Fibroblast of skin of abdomen (primary cell): Measurements from ENCODE around the gene NKIRAS1.
"Not testable (repeated sequence)": the region's sequence is repeated elsewhere in the genome, so short reads cannot be mapped to it uniquely, and the experiment has no call there.

Experiments
- DNase-seq: peaks from one replicate; pipeline ENCODE4 v3.0.0-alpha.2; 2013

The NKIRAS1 gene

GRCh38 chr3:23895181-23895580 is 21.6 kb downstream of the NKIRAS1 start:
- DNase-seq = no peak

- no peak for DNase-seq
Observed at GRCh38 chr3:23894254-23895061, 22.3 kb downstream of the NKIRAS1 start.

- no peak for DNase-seq
Observed at GRCh38 chr3:23889950-23890349, 26.8 kb downstream of the NKIRAS1 start.

GRCh38 chr3:23889386-23889785 is 27.4 kb downstream of the NKIRAS1 start:
- DNase-seq = no peak

- peak; percentile 31 for DNase-seq
Observed at GRCh38 chr3:23888617-23889228, 28.1 kb downstream of the NKIRAS1 start.

GRCh38 chr3:23886311-23886710 is 30.5 kb downstream of the NKIRAS1 start:
- DNase-seq = no peak

- no peak for DNase-seq
Observed at GRCh38 chr3:23885210-23885609, 31.6 kb downstream of the NKIRAS1 start.

- DNase-seq = no peak
Observed at GRCh38 chr3:23884481-23884880, 32.3 kb downstream of the NKIRAS1 start.

- DNase-seq = no peak
Observed at GRCh38 chr3:23882487-23882918, 34.3 kb downstream of the NKIRAS1 start.

- DNase-seq = not testable (repeated sequence)
Observed at GRCh38 chr3:23881993-23882392, 34.8 kb downstream of the NKIRAS1 start.

GRCh38 chr3:23880703-23881339 is 36.0 kb downstream of the NKIRAS1 start:
- DNase-seq = no peak

- no peak for DNase-seq
Observed at GRCh38 chr3:23879485-23879884, 37.3 kb downstream of the NKIRAS1 start.

GRCh38 chr3:23877329-23877980 is 39.3 kb downstream of the NKIRAS1 start:
- peak; percentile 89 for DNase-seq

- peak; percentile 14 for DNase-seq
Observed at GRCh38 chr3:23876923-23877322, 39.9 kb downstream of the NKIRAS1 start.

- peak; percentile 77 for DNase-seq
Observed at GRCh38 chr3:23875113-23875725, 41.6 kb downstream of the NKIRAS1 start.

GRCh38 chr3:23874359-23875112 is 42.3 kb downstream of the NKIRAS1 start:
- peak; percentile 90 for DNase-seq

- peak; percentile 34 for DNase-seq
Observed at GRCh38 chr3:23873941-23874340, 42.8 kb downstream of the NKIRAS1 start.

- DNase-seq = no peak
Observed at GRCh38 chr3:23872330-23872729, 44.5 kb downstream of the NKIRAS1 start.

GRCh38 chr3:23871361-23871760 is 45.4 kb downstream of the NKIRAS1 start:
- DNase-seq = not testable (repeated sequence)

- DNase-seq = not testable (repeated sequence)
Observed at GRCh38 chr3:23870663-23871043, 46.1 kb downstream of the NKIRAS1 start.

- DNase-seq = no peak
Observed at GRCh38 chr3:23869977-23870662, 46.7 kb downstream of the NKIRAS1 start.
